Measurements from ENCODE around the gene GIT2. TPM values are rescaled to one million over a fixed set of nuclear protein-coding genes. Genes with fewer than 3 reads are reported as not detected.
A peak's percentile ranks its signal among the peaks of the same experiment; 100 is the strongest.

The GIT2 gene
- total and polyA plus RNA-seq, 10 of the 15 experiments (the other 5 are each of a cell fraction or from before 2014, with no cell fraction given), result 9.1 to 49.9 (median 43.9) TPM

GRCh38 chr12:110001596-110001995 is 5.4 kb upstream of the GIT2 start:
- POLR2A ChIA-PET, result interaction anchor here (2.5 to 2.6 kb wide), 2 partner anchors 9 to 10 kb away, joined by 7 to 19 read pairs; no protein-coding TSS in a partner anchor
- H3K9ac ChIP-seq (ENCODE audit: control insufficient read depth, insufficient read depth, low read length), result no peak overlapping the region; the same call in 1 of the 2 replicates
- peak overlapping the region; percentile 38; the same call in 1 of the 2 replicates for H3K27ac ChIP-seq (ENCODE audit: control insufficient read depth, insufficient read depth)
- peak overlapping the region; percentile 82 for H3K4me2 ChIP-seq (ENCODE audit: control insufficient read depth, insufficient read depth)
- H4K20me1 ChIP-seq (ENCODE audit: control insufficient read depth, insufficient read depth), result no peaks in the 10 kb centered on the region
- in situ Hi-C loops (cut with MboI) (no loop called here), intact Hi-C loops (cut with micrococcal nuclease; ENCODE audit: unreplicated experiment) (no loop called here)
- CTCF ChIA-PET, result interaction anchor here (0.6 to 1.0 kb wide), 2 partner anchors 9 to 81 kb away, joined by 3 to 4 read pairs; no protein-coding TSS in a partner anchor
- H3K4me3 ChIP-seq, result peak overlapping the region; percentile 92; the same call in 1 of the 2 replicates
- TF ChIP-seq KDM1A (IDR thresholded peaks at IDR 0.05; ENCODE audit: borderline replicate concordance) (no peak), BHLHE40 (IDR thresholded peaks at IDR 0.05; ENCODE audit: borderline replicate concordance in 1 of 2, low read depth in 2 of 2, low read length in 1 of 2) (no peak), MYC (IDR thresholded peaks at IDR 0.05; ENCODE audit: insufficient read depth, insufficient read length, insufficient replicate concordance, low read length, severe bottlenecking) (no peak), NR2F1 (conservative IDR thresholded peaks at IDR 0.05) (no peak), MTA3 (IDR thresholded peaks at IDR 0.05; ENCODE audit: borderline replicate concordance, low read length) (no peak), CHD1 (IDR thresholded peaks at IDR 0.05; ENCODE audit: low read depth, low read length) (no peak), TCF3 (IDR thresholded peaks at IDR 0.05; ENCODE audit: borderline replicate concordance, insufficient read depth, low read depth, low read length) (no peak), ZNF622 (IDR thresholded peaks at IDR 0.05) (no peak), PML (IDR thresholded peaks at IDR 0.05; ENCODE audit: low read length) (no peak), MXI1 (IDR thresholded peaks at IDR 0.05; ENCODE audit: low read depth, low read length) (no peak)
- peaks cover 49% of the 10 kb centered on the region for H3K79me2 ChIP-seq (ENCODE audit: control insufficient read depth, insufficient read depth, low read length)
- no TSS peak for BruUV-seq (replicated peaks)
- ATAC-seq (no peak), FAIRE-seq (no peak), DNase-seq (ENCODE audit: low read depth, low spot score) (no peak)
- H3K27me3 ChIP-seq (replicated peaks in 1 of 2; ENCODE audit: control insufficient read depth in 2 of 2, insufficient read depth in 2 of 2, low read length in 1 of 2), result no peaks in the 10 kb centered on the region
- H3K36me3 ChIP-seq (ENCODE audit: control insufficient read depth in 2 of 2, insufficient read depth in 2 of 2, low read length in 1 of 2), result peaks cover 0 to 5% of the 10 kb centered on the region in 2 experiments; a peak in 1 of 4 replicates
- SMC1A ChIA-PET (ENCODE audit: uncharacterized antibody, unreplicated experiment), result interaction anchor here (1.3 to 4.8 kb wide), 4 partner anchors 11 to 154 kb away, joined by 3 to 29 read pairs (median 4); no protein-coding TSS in a partner anchor
- 62% methylated on average over 4 of the region's 4 CpGs for WGBS (ENCODE audit: insufficient coverage, insufficient replicate concordance, low lambda C conversion rate, missing lambda C conversion rate)
- H2AFZ ChIP-seq (ENCODE audit: control insufficient read depth, low read depth, low read length), result no peak overlapping the region
- H3K4me1 ChIP-seq (ENCODE audit: control insufficient read depth, insufficient read depth, low read length), result peaks cover 37% of the 10 kb centered on the region
- no peaks in the 10 kb centered on the region; the same call in 2 of the 3 replicates for H3K9me3 ChIP-seq (replicated peaks; ENCODE audit: control insufficient read depth, insufficient read depth, low read length)
- RAD21 ChIA-PET (ENCODE audit: unreplicated experiment), result interaction anchor here (0.8 to 1.5 kb wide), 2 partner anchors 10 kb away, joined by 3 to 8 read pairs; no protein-coding TSS in a partner anchor
